ENCODE results near the gene HMGN1.

Gene HMGN1

GRCh38 chr21:39332175-39332574 is 16.7 kb downstream of the HMGN1 start:
- Mint-ChIP-seq H3K4me3 (no peak overlapping the region), H3K4me1 (peaks cover 0 to 2% of the 10 kb centered on the region in 2 donors), H3K27me3 (peaks cover 0 to 6% of the 10 kb centered on the region in 2 donors), H3K9me3 (no peaks in the 10 kb centered on the region), H3K27ac (no peak overlapping the region), H3K36me3 (peaks cover 0 to 1% of the 10 kb centered on the region in 2 donors)
- no peak for ATAC-seq (replicated peaks)
- DNase-seq = no peak

GRCh38 chr21:39330001-39330400 is 18.9 kb downstream of the HMGN1 start:
- no peak overlapping the region for H3K27ac Mint-ChIP-seq
- H3K27me3 Mint-ChIP-seq = peaks cover 0 to 6% of the 10 kb centered on the region in 2 donors
- H3K4me3 Mint-ChIP-seq = no peak overlapping the region
- no peak for ATAC-seq (replicated peaks)
- DNase-seq = no peak
- peaks cover 0 to 1% of the 10 kb centered on the region in 2 donors for H3K36me3 Mint-ChIP-seq
- no peaks in the 10 kb centered on the region for H3K9me3 Mint-ChIP-seq
- H3K4me1 Mint-ChIP-seq = peaks cover 0 to 2% of the 10 kb centered on the region in 2 donors

DNA sequence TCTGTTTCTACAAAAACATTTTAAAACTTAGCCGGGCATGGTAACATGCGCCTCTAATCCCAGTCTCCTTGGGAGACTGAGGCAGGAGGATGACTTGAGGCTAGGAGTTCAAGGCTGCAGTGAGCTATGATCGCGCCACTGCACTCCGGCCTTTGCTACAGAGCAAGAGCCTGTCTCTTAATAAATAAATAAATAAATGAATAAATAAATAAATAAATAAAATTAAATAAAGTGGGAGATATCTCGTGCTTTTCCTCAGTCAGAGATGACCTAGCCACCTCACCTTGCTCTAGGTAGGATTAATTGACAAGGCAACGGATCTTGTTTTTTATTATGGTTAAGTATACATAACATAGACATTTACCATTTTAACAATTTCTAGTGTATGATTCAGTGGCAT is 21.2 kb downstream of the HMGN1 start:
- DNase-seq (no peak), ATAC-seq (replicated peaks) (no peak)
- no peak overlapping the region for H3K4me3 Mint-ChIP-seq
- peaks cover 0 to 1% of the 10 kb centered on the region in 2 donors for H3K36me3 Mint-ChIP-seq
- no peaks in the 10 kb centered on the region for H3K9me3 Mint-ChIP-seq
- peaks cover 0 to 6% of the 10 kb centered on the region in 2 donors for H3K27me3 Mint-ChIP-seq
- peaks cover 0 to 2% of the 10 kb centered on the region in 2 donors for H3K4me1 Mint-ChIP-seq
- H3K27ac Mint-ChIP-seq = no peak overlapping the region

DNA sequence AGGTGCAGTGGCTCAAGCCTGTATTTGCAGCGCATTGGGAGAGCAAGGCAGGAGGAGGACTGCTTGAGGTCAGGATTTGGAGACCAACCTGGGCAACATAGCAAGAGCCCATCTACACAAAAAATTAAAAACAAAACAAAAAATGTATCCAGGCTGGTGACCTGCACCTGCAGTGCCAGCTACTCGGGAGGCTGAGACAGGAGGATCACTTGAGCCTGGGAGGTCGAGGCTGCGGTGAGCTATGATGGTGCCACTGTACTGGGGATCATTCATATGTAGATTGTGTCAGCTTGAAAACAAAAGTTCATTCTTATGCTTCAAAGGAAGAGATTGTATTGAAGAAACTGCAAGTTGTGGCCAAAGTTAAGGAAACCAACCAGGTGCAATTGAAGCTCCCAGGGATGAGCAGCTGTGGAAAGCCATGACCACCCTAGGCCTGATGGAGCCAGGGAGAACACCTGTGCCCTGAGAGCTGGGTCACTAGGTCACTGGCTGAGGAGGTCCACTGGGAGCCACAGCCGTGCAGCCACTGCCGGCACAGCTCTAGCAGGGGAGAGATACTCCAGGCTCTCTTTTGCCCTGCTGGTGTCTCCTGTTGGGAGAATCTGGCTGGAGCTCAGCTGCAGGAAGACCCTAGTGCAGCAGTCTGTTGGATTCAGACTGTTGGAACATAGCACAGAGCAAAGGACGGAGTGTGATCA is 22.1 kb downstream of the HMGN1 start:
- Mint-ChIP-seq H3K36me3 (peaks cover 0 to 1% of the 10 kb centered on the region in 2 donors), H3K9me3 (no peaks in the 10 kb centered on the region), H3K27ac (no peak overlapping the region), H3K4me1 (peaks cover 0 to 2% of the 10 kb centered on the region in 2 donors), H3K4me3 (no peak overlapping the region), H3K27me3 (no peaks in the 10 kb centered on the region)
- ATAC-seq (replicated peaks) (no peak), DNase-seq (no peak)

DNA sequence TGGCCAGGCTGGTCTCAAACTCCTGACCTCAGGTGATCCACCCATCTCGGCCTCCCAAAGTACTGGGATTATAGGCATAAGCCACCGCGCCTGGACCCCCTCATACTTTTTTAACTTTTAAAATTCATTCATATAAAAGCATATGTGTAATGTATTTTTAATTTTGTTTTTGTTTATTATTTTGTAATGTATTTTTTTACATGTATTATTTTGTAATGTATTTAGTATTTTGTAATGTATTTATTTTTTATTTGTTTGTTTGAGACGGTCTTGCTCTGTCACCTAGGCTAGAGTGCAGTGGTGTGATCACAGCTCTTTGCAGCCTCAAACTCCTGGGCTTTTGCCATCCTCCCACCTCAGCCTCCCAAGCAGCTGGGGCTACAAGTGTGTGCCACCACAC is 23.4 kb downstream of the HMGN1 start:
- Mint-ChIP-seq H3K27me3 (no peaks in the 10 kb centered on the region), H3K9me3 (no peaks in the 10 kb centered on the region), H3K4me1 (peaks cover 0 to 2% of the 10 kb centered on the region in 2 donors), H3K36me3 (peaks cover 0 to 1% of the 10 kb centered on the region in 2 donors), H3K4me3 (no peak overlapping the region), H3K27ac (no peak overlapping the region)
- ATAC-seq (replicated peaks) (no peak), DNase-seq (no peak)

DNA sequence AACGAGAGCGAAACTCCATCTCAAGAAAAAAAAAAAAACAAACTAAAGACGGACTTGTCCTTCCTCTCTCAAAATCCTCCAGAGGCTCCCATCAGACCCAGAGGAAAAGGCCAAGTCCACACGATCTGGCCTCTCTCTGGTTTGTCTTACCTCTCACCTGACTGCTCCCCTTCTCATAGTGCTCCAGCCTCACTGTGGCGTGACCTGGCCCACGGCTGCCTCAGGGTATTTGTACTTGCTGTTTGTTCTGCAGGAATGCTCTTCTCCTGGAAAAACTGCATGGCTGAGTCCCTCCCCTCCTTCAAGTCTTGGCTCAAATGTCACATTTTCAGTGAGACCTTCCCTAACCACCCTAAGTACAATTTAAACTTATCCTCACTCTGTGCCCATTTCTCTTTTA is 27.5 kb downstream of the HMGN1 start:
- no peak overlapping the region for H3K27ac Mint-ChIP-seq
- H3K9me3 Mint-ChIP-seq = no peaks in the 10 kb centered on the region
- H3K4me1 Mint-ChIP-seq = peaks cover 12 to 27% of the 10 kb centered on the region in 2 donors
- H3K4me3 Mint-ChIP-seq = no peak overlapping the region
- DNase-seq (no peak), ATAC-seq (replicated peaks) (no peak)
- no peaks in the 10 kb centered on the region for H3K27me3 Mint-ChIP-seq
- H3K36me3 Mint-ChIP-seq = no peaks in the 10 kb centered on the region

- DNase-seq (no peak), ATAC-seq (replicated peaks) (no peak)
- Mint-ChIP-seq H3K4me3 (no peak overlapping the region), H3K4me1 (peaks cover 20 to 37% of the 10 kb centered on the region in 2 donors), H3K36me3 (no peaks in the 10 kb centered on the region), H3K27me3 (no peaks in the 10 kb centered on the region), H3K27ac (no peak overlapping the region), H3K9me3 (no peaks in the 10 kb centered on the region)
Observed at GRCh38 chr21:39319814-39320332, 29.0 kb downstream of the HMGN1 start.

DNA sequence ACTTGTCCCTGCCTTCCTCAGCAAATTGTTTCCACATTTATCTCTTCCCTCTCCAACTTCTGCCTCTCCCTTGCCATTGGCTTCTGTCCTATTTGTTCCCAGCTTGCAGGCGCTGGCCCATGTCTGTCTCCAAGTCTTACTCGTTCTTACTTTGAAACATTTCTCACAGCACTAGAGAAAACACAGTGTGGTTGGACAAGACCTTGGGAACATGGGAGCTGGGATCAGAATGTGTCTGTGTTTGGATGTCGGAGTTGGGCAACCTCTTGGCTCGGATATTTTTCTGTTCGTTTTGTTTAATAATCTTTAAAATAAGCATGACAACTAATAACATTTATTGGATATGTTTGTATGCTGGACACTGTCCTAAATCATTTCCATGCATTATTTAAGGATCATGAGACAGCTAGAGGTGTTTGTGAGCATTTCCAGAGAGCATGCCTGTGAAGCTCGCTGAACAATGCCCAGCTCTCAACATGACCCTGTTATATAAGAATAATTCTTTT is 29.6 kb downstream of the HMGN1 start:
- Mint-ChIP-seq H3K27ac (no peak overlapping the region), H3K4me3 (no peak overlapping the region), H3K36me3 (no peaks in the 10 kb centered on the region), H3K4me1 (peaks cover 22 to 42% of the 10 kb centered on the region in 2 donors), H3K27me3 (no peaks in the 10 kb centered on the region), H3K9me3 (no peaks in the 10 kb centered on the region)
- ATAC-seq (replicated peaks) = no peak
- no peak for DNase-seq

- Mint-ChIP-seq H3K36me3 (peaks cover 0 to 4% of the 10 kb centered on the region in 2 donors), H3K9me3 (no peaks in the 10 kb centered on the region), H3K27me3 (no peaks in the 10 kb centered on the region), H3K27ac (no peak overlapping the region), H3K4me3 (no peak overlapping the region), H3K4me1 (peaks cover 24 to 46% of the 10 kb centered on the region in 2 donors)
- no peak for DNase-seq
- ATAC-seq (replicated peaks) = no peak
Observed at GRCh38 chr21:39318091-39318959, 30.6 kb downstream of the HMGN1 start.

DNA sequence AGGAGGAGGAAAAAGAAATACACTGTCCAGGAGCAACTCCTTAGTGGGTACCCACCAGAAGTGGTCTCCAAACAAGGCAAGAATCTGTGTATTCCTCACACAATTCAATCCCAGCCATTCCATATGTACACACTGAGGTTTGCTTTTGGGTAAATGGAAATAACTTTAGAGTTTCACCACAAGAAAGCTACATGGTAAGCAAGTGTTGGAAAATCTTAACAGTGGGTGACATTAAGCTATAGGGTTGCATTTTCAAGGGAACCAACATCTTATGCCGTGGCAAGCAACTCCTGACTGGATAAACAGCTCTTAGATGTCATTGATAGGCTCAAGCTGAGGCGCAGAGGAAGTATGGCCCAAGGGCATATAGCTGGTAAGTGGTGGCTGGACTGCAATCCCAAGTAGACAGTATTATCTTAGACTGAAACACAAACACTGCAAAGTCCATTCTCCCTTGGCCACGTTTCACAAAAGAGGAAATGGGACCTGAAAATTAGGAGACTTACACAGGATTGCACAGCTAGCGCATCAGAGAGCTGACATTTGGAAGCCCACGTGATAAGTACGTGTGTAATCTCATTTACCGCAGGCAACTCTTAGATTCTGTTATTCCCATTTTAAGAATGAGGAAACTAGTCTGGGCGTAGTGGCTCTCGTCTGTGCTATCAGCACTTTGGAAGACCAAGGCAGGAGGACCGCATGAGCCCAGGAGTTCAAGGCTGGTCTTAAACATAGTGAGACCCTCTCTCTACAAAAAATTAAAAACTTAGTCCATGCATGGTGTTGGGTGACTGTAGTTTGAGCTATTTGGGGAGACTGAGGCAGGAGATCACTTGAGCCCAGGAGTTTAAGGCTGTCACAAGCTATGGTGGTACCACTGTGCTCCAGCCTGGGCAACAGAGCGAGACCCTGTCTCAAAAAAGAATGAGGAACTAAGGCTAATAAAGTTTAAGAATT is 31.5 kb downstream of the HMGN1 start:
- H3K27me3 Mint-ChIP-seq = no peaks in the 10 kb centered on the region
- H3K36me3 Mint-ChIP-seq = peaks cover 0 to 4% of the 10 kb centered on the region in 2 donors
- no peak for ATAC-seq (replicated peaks)
- no peak for DNase-seq
- H3K4me3 Mint-ChIP-seq = no peak overlapping the region
- H3K27ac Mint-ChIP-seq = peak overlapping the region; percentile 53
- H3K9me3 Mint-ChIP-seq = no peaks in the 10 kb centered on the region
- peaks cover 24 to 46% of the 10 kb centered on the region in 2 donors for H3K4me1 Mint-ChIP-seq

- Mint-ChIP-seq H3K9me3 (no peaks in the 10 kb centered on the region), H3K4me3 (no peak overlapping the region), H3K4me1 (peaks cover 30 to 53% of the 10 kb centered on the region in 2 donors), H3K27ac (peak overlapping the region; percentile 53), H3K27me3 (no peaks in the 10 kb centered on the region), H3K36me3 (peaks cover 0 to 10% of the 10 kb centered on the region in 2 donors)
- ATAC-seq (replicated peaks) (no peak), DNase-seq (no peak)
Observed at GRCh38 chr21:39316729-39317128, 32.2 kb downstream of the HMGN1 start.

DNA sequence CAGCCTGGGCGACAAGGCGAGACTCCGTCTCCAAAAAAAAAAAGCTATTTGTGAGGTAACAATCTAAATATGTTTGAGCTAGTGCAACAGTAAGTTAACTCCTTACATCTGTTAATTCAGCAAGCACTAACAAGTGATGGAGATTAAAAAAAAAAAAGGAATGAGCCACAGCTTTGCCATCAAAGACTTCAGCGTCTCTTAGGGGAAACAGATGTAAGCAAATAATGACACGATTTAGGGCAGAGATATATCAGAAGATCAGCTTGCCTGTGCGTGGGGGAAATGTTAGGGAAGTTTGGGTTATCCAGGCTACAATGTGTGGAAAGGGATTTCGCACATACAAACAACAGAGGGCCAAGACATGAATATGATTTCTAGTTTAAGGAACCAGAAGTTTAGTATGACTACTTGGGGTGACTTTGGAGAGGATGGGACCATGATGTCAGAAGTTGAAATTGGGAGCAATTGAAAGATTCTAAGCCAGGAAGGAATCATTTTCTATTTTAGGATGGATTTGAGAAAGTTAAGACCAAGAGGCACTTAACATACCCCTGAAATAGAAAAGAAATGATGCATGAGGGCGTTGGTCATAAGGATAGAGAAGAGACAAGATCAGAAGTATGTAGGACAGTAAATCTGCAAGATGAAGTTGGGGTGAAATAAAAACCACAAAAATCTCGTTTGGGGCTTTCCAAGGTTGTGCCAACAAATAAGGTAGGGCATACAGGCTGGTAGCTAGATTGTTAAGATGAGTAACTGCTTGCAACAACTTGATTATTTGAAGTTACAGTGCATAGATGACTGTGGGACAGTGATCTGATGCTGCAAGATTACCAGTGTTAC is 33.1 kb downstream of the HMGN1 start:
- DNase-seq (no peak), ATAC-seq (replicated peaks) (no peak)
- H3K4me3 Mint-ChIP-seq = no peak overlapping the region
- peak overlapping the region; percentile 2 for H3K27ac Mint-ChIP-seq
- peaks cover 30 to 61% of the 10 kb centered on the region in 2 donors for H3K4me1 Mint-ChIP-seq
- H3K9me3 Mint-ChIP-seq = no peaks in the 10 kb centered on the region
- peaks cover 0 to 14% of the 10 kb centered on the region in 2 donors for H3K36me3 Mint-ChIP-seq
- H3K27me3 Mint-ChIP-seq = no peaks in the 10 kb centered on the region
